H9 (cell line): ENCODE results near the gene SCIMP. TPM values are rescaled to one million over a fixed set of nuclear protein-coding genes. Genes with fewer than 3 reads are reported as not detected.

Source experiments
- DNase-seq: peaks from one replicate; pipeline ENCODE4 v3.0.0-alpha.2; 2017
- H2AFZ ChIP-seq: one replicate; pipeline ENCODE4 v1.6.1; 2013; ENCODE audit warnings: mild to moderate bottlenecking, low read length, control low read depth, moderate library complexity
- H2AK5ac ChIP-seq: 2 replicates; pipeline ENCODE4 v1.6.1; 2013; ENCODE audit warnings: low read length, control low read depth, mixed read lengths; ENCODE audit not compliant: insufficient read length
- H2BK120ac ChIP-seq: one replicate; pipeline ENCODE4 v1.6.1; 2013; ENCODE audit warnings: low read depth, mild to moderate bottlenecking, low read length, control low read depth, inconsistent platforms; ENCODE audit not compliant: poor library complexity, severe bottlenecking
- H2BK12ac ChIP-seq: 2 replicates; pipeline ENCODE4 v1.6.1; 2013; ENCODE audit warnings: low read length, control low read depth, mixed read lengths, low read depth; ENCODE audit not compliant: insufficient read length
- H2BK15ac ChIP-seq: 2 replicates; pipeline ENCODE4 v1.6.1; 2013; ENCODE audit warnings: low read depth, low read length, control low read depth
- H2BK20ac ChIP-seq: one replicate; pipeline ENCODE4 v1.6.1; 2013; ENCODE audit warnings: low read depth, mild to moderate bottlenecking, low read length, control low read depth, inconsistent platforms; ENCODE audit not compliant: poor library complexity, severe bottlenecking
- H2BK5ac ChIP-seq: 2 replicates; pipeline ENCODE4 v1.6.1; 2013; ENCODE audit warnings: low read length, control low read depth, mixed read lengths; ENCODE audit not compliant: insufficient read length
- H3K14ac ChIP-seq: 2 replicates; pipeline ENCODE4 v1.6.1; 2013; ENCODE audit warnings: low read length, control low read depth; ENCODE audit not compliant: insufficient read depth
- H3K18ac ChIP-seq: 2 replicates; pipeline ENCODE4 v1.6.1; 2013; ENCODE audit warnings: low read depth, mild to moderate bottlenecking, mixed read lengths, low read length, control low read depth; ENCODE audit not compliant: insufficient read length
- H3K23ac ChIP-seq: 2 replicates; pipeline ENCODE4 v1.6.1; 2013; ENCODE audit warnings: low read length, control low read depth, mixed read lengths, low read depth; ENCODE audit not compliant: insufficient read length
- H3K23me2 ChIP-seq: 2 replicates; pipeline ENCODE4 v1.6.1; 2013; ENCODE audit warnings: low read depth, mild to moderate bottlenecking, mixed read lengths, low read length, control low read depth; ENCODE audit not compliant: insufficient read length, poor library complexity, severe bottlenecking
- H3K27ac ChIP-seq: 2 replicates; pipeline ENCODE4 v1.5.1; 2013; ENCODE audit warnings: low read length, control low read depth, mixed read lengths, low read depth; ENCODE audit not compliant: insufficient read length
- H3K27me3 ChIP-seq: 2 replicates; pipeline ENCODE4 v1.6.1; 2013; ENCODE audit warnings: low read length, control low read depth, inconsistent platforms; ENCODE audit not compliant: insufficient read depth
- H3K4ac ChIP-seq: 2 replicates; pipeline ENCODE4 v1.6.1; 2013; ENCODE audit warnings: low read depth, mild to moderate bottlenecking, control low read depth, inconsistent platforms, low read length, moderate library complexity
- H3K4me1 ChIP-seq: 2 replicates; pipeline ENCODE4 v1.6.1; 2013; ENCODE audit warnings: low read length, control low read depth, inconsistent platforms; ENCODE audit not compliant: insufficient read depth
- H3K4me2 ChIP-seq: 2 replicates; pipeline ENCODE4 v1.6.1; 2013; ENCODE audit warnings: low read length, control low read depth, mixed read lengths; ENCODE audit not compliant: insufficient read length, insufficient read depth
- H3K56ac ChIP-seq: 2 replicates; pipeline ENCODE4 v1.6.1; 2013; ENCODE audit warnings: low read depth, mild to moderate bottlenecking, mixed read lengths, low read length, control low read depth; ENCODE audit not compliant: insufficient read length
- H3K79me1 ChIP-seq: 2 replicates; pipeline ENCODE4 v1.6.1; 2013; ENCODE audit warnings: low read depth, mild to moderate bottlenecking, moderate library complexity, low read length, control low read depth, inconsistent platforms; ENCODE audit not compliant: insufficient read depth, poor library complexity, severe bottlenecking
- H3K79me2 ChIP-seq: 2 replicates; pipeline ENCODE4 v1.6.1; 2013; ENCODE audit warnings: low read length, control low read depth, inconsistent platforms; ENCODE audit not compliant: insufficient read depth
- H3K9ac ChIP-seq: 2 replicates; pipeline ENCODE4 v1.6.1; 2013; ENCODE audit warnings: low read length, control low read depth, mixed read lengths; ENCODE audit not compliant: insufficient read length; ENCODE audit errors: extremely low read depth
- H3K9me3 ChIP-seq: one replicate; pipeline ENCODE4 v1.6.1; 2013; ENCODE audit warnings: low read depth, low read length, inconsistent platforms; ENCODE audit not compliant: control insufficient read depth
- H3T11ph ChIP-seq: one replicate; pipeline ENCODE4 v1.6.1; 2013; ENCODE audit warnings: mild to moderate bottlenecking, low read length, control low read depth, inconsistent platforms
- H4K20me1 ChIP-seq: one replicate; pipeline ENCODE4 v1.6.1; 2013; ENCODE audit not compliant: control insufficient read depth, insufficient read length, insufficient read depth
- H4K5ac ChIP-seq: 2 replicates; pipeline ENCODE4 v1.6.1; 2013; ENCODE audit warnings: low read depth, mild to moderate bottlenecking, mixed read lengths, low read length, control low read depth; ENCODE audit not compliant: insufficient read length
- H4K8ac ChIP-seq: replicated peaks from 2 replicates; pipeline ENCODE4 v1.6.1; 2013; ENCODE audit warnings: low read length, control low read depth, mixed read lengths, low read depth; ENCODE audit not compliant: insufficient read length
- H4K91ac ChIP-seq: 2 replicates; pipeline ENCODE4 v1.6.1; 2013; ENCODE audit warnings: low read depth, mild to moderate bottlenecking, moderate library complexity, mixed read lengths, low read length, control low read depth; ENCODE audit not compliant: insufficient read length
- H3K27ac Mint-ChIP-seq, 3 experiments: 2 replicates in 2 of 3; 3 replicates in 1 of 3; pipeline ENCODE4 v1.8.0; 2020 to 2021; ENCODE audit warnings: mixed read lengths in 3 of 3, mild to moderate bottlenecking in 1 of 3, moderate library complexity in 1 of 3
- H3K27me3 Mint-ChIP-seq: 2 replicates; pipeline ENCODE4 v1.8.0; 2021; ENCODE audit warnings: low read depth, mild to moderate bottlenecking, moderate library complexity, mixed read lengths
- H3K36me3 Mint-ChIP-seq, 3 experiments: 2 replicates in 2 of 3; 3 replicates in 1 of 3; pipeline ENCODE4 v1.8.0; 2020 to 2021; ENCODE audit warnings: low read depth in 3 of 3, mixed read lengths in 3 of 3; ENCODE audit not compliant: insufficient read depth in 1 of 3
- H3K4me1 Mint-ChIP-seq, 2 experiments: 2 replicates each; pipeline ENCODE4 v1.8.0; 2020; ENCODE audit warnings: mixed read lengths in 2 of 2
- H3K4me3 Mint-ChIP-seq, 2 experiments: 2 replicates in 1 of 2; 3 replicates in 1 of 2; pipeline ENCODE4 v1.8.0; 2020 to 2021; ENCODE audit warnings: mild to moderate bottlenecking in 2 of 2, mixed read lengths in 2 of 2, moderate library complexity in 1 of 2
- H3K9me3 Mint-ChIP-seq, 2 experiments: 2 replicates in 1 of 2; 3 replicates in 1 of 2; pipeline ENCODE4 v1.8.0; 2020; ENCODE audit warnings: mild to moderate bottlenecking in 2 of 2, mixed read lengths in 2 of 2, moderate library complexity in 1 of 2
- WGBS: extraction: QIAGEN DNeasy Blood & Tissue Kit; methylation state at CpG from one replicate; pipeline ENCODE4 v1.1.7; 2013; ENCODE audit warnings: missing lambda C conversion rate, low lambda C conversion rate, mixed read lengths; ENCODE audit not compliant: insufficient read length; ENCODE audit errors: extremely low coverage; 5-methylcytosine and 5-hydroxymethylcytosine counted together
- long read RNA-seq: library from polyadenylated mRNA; unstranded; transcript quantifications from one replicate; pipeline ENCODE4 v2.0.0, GENCODE V29; 2020
- total RNA-seq: library from RNA; stranded (reverse); gene quantifications from 2 replicates; pipeline ENCODE4 v1.2.1, GENCODE V29; 2021
- TF ChIP-seq, protein P1 (sequence below): fragments of 200-600 bp; sonication (generic); conservative IDR thresholded peaks from 3 replicates; pipeline ENCODE4 v1.8.0; 2021; ENCODE audit warnings: antibody characterized with exemption, mild to moderate bottlenecking

The SCIMP gene
- not detected in 2 replicates for total RNA-seq
- long read RNA-seq, result 0 reads

DNA sequence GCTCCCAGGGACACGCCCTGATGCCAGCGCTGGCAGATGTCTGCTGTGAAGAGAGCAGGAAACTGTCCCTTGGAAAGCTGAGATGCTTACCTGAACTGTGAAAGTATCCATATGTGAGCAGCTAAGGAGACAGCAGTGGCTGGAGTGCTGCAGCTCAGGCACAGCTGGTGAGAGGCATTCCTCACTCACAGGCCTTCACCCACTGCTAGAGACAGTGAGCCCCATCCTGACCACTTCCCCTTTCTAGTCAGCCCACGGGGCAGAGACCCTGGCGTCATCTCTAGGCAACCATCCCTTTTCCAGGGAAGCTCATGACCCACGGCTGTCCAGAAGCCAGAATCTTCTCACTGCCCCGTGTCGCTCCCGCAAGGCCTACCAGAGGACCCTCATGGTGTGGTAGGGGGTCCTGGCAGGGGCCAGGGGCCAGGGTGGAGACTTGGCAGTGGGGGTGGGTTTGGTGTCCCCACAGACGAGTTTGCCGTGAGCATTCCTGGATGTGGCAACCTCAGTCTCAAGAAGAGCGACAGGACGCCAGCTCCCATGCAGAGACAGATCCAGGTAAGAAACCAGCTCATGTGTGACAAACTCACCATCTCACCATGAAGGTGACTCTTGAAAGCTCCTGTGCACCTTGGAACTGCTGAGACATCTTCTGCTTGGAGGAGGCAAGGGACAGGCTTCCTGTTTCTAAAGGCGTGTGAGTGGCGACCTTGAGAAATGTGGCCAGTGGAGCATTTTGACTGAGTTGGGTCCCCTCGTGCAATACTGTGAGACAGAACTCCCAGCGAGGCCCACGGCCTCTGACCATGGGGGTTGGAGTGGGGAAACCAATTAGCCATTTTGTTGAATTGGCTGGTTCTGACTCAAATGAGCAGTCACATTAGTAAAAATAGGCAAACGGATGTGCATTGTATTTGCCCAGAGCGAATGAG is at the start of gene SCIMP:
SCIMP (minus strand) TSS at position 216 of the 932 bp plus-strand sequence; CDS start at position 111, 105 bp downstream.
- Mint-ChIP-seq H3K4me1 (peaks cover 0 to 5% of the 10 kb centered on the region in 2 experiments; a peak in 1 of 4 replicates), H3K9me3 (no peaks in the 10 kb centered on the region)

More for the DNA sequence above, at the start of gene SCIMP:
- no peak within 1 kb of the TSS for H4K5ac ChIP-seq
- H2BK120ac ChIP-seq, result no peak within 1 kb of the TSS
- Mint-ChIP-seq H3K27ac (peak within 1 kb of the TSS in 1 of 3 experiments; percentile 71; a peak in 3 of 7 replicates), H3K27me3 (peaks cover 2% of the 10 kb centered on the region; the same call in 1 of the 2 replicates), H3K36me3 (no peaks in the 10 kb centered on the region; a peak in 1 of 7 replicates), H3K4me3 (no peak within 1 kb of the TSS)
- no peak within 1 kb of the TSS for H4K91ac ChIP-seq
- H2AFZ ChIP-seq, result no peak within 1 kb of the TSS
- no peak within 1 kb of the TSS; the same call in 1 of the 2 replicates for H3K14ac ChIP-seq
- no peak within 1 kb of the TSS for H2BK5ac ChIP-seq
- H3K23ac ChIP-seq, result no peak within 1 kb of the TSS
- DNase-seq, result no peak
- H3K9ac ChIP-seq, result no peak within 1 kb of the TSS
- no peaks in the 10 kb centered on the region for H3K27me3 ChIP-seq
- H3K56ac ChIP-seq, result no peak within 1 kb of the TSS
- no peaks in the 10 kb centered on the region for H3K23me2 ChIP-seq
- H4K20me1 ChIP-seq, result no peaks in the 10 kb centered on the region
- H3K18ac ChIP-seq, result no peak within 1 kb of the TSS
- H3T11ph ChIP-seq, result no peak within 1 kb of the TSS
- no peak within 1 kb of the TSS for H3K27ac ChIP-seq
- TF ChIP-seq, protein P1, sequence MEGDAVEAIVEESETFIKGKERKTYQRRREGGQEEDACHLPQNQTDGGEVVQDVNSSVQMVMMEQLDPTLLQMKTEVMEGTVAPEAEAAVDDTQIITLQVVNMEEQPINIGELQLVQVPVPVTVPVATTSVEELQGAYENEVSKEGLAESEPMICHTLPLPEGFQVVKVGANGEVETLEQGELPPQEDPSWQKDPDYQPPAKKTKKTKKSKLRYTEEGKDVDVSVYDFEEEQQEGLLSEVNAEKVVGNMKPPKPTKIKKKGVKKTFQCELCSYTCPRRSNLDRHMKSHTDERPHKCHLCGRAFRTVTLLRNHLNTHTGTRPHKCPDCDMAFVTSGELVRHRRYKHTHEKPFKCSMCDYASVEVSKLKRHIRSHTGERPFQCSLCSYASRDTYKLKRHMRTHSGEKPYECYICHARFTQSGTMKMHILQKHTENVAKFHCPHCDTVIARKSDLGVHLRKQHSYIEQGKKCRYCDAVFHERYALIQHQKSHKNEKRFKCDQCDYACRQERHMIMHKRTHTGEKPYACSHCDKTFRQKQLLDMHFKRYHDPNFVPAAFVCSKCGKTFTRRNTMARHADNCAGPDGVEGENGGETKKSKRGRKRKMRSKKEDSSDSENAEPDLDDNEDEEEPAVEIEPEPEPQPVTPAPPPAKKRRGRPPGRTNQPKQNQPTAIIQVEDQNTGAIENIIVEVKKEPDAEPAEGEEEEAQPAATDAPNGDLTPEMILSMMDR, result no peak
- H2BK20ac ChIP-seq, result no peak within 1 kb of the TSS
- H3K9me3 ChIP-seq, result no peaks in the 10 kb centered on the region
- no peak within 1 kb of the TSS for H4K8ac ChIP-seq
- no peak within 1 kb of the TSS for H2BK12ac ChIP-seq
- no peak within 1 kb of the TSS for H2AK5ac ChIP-seq
- no peak within 1 kb of the TSS for H3K4me2 ChIP-seq
- no peaks in the 10 kb centered on the region for H3K79me2 ChIP-seq
- H2BK15ac ChIP-seq, result no peak within 1 kb of the TSS
- no peaks in the 10 kb centered on the region for H3K4me1 ChIP-seq
- H3K4ac ChIP-seq, result no peak within 1 kb of the TSS
- H3K79me1 ChIP-seq, result no peaks in the 10 kb centered on the region
- no CpG with 5 or more reads among the region's 19 CpGs for WGBS
